Measurements from ENCODE around the gene GTPBP10.

GTPBP10 gene
- long read RNA-seq, full-length matches to known transcripts: 82 of 108 reads
- long read RNA-seq, partial matches to known transcripts: 6 of 108 reads
- long read RNA-seq, other reads (novel, unspliced or antisense): 20 of 108 reads

GRCh38 chr7:90346336-90347125 is at the start of gene GTPBP10:
Gene GTPBP10 (plus strand): TSS chr7:90346716. CDS start chr7:90346742, 26 bp downstream.
- peak; percentile 94 to 95 for DNase-seq (ENCODE audit: low read depth in 1 of 2, low spot score in 1 of 2)
- Histone ChIP-seq H3K27me3 (ENCODE audit: insufficient read depth, poor library complexity, severe bottlenecking) (no peaks in the 10 kb centered on the region), H3K27ac (replicated peaks) (peak within 1 kb of the TSS; percentile 94), H3K4me3 (replicated peaks; ENCODE audit: insufficient read depth, low read length) (peak within 1 kb of the TSS; percentile 55)
- TF ChIP-seq, protein P1, sequence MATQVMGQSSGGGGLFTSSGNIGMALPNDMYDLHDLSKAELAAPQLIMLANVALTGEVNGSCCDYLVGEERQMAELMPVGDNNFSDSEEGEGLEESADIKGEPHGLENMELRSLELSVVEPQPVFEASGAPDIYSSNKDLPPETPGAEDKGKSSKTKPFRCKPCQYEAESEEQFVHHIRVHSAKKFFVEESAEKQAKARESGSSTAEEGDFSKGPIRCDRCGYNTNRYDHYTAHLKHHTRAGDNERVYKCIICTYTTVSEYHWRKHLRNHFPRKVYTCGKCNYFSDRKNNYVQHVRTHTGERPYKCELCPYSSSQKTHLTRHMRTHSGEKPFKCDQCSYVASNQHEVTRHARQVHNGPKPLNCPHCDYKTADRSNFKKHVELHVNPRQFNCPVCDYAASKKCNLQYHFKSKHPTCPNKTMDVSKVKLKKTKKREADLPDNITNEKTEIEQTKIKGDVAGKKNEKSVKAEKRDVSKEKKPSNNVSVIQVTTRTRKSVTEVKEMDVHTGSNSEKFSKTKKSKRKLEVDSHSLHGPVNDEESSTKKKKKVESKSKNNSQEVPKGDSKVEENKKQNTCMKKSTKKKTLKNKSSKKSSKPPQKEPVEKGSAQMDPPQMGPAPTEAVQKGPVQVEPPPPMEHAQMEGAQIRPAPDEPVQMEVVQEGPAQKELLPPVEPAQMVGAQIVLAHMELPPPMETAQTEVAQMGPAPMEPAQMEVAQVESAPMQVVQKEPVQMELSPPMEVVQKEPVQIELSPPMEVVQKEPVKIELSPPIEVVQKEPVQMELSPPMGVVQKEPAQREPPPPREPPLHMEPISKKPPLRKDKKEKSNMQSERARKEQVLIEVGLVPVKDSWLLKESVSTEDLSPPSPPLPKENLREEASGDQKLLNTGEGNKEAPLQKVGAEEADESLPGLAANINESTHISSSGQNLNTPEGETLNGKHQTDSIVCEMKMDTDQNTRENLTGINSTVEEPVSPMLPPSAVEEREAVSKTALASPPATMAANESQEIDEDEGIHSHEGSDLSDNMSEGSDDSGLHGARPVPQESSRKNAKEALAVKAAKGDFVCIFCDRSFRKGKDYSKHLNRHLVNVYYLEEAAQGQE (IDR thresholded peaks at IDR 0.05; ENCODE audit: insufficient replicate concordance, low read depth): peak; percentile 44
- peak; percentile 98 for TF ChIP-seq POLR2AphosphoS5 (IDR thresholded peaks at IDR 0.05; ENCODE audit: low read depth)
- no peak for TF ChIP-seq SPI1 (IDR thresholded peaks at IDR 0.05; ENCODE audit: borderline replicate concordance, low read depth)
- TF ChIP-seq GABPA (IDR thresholded peaks at IDR 0.05; ENCODE audit: low read depth): no peak
- TF ChIP-seq, protein P2, sequence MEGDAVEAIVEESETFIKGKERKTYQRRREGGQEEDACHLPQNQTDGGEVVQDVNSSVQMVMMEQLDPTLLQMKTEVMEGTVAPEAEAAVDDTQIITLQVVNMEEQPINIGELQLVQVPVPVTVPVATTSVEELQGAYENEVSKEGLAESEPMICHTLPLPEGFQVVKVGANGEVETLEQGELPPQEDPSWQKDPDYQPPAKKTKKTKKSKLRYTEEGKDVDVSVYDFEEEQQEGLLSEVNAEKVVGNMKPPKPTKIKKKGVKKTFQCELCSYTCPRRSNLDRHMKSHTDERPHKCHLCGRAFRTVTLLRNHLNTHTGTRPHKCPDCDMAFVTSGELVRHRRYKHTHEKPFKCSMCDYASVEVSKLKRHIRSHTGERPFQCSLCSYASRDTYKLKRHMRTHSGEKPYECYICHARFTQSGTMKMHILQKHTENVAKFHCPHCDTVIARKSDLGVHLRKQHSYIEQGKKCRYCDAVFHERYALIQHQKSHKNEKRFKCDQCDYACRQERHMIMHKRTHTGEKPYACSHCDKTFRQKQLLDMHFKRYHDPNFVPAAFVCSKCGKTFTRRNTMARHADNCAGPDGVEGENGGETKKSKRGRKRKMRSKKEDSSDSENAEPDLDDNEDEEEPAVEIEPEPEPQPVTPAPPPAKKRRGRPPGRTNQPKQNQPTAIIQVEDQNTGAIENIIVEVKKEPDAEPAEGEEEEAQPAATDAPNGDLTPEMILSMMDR (IDR thresholded peaks at IDR 0.05; ENCODE audit: insufficient read depth, low read length): peak; percentile 56

DNA sequence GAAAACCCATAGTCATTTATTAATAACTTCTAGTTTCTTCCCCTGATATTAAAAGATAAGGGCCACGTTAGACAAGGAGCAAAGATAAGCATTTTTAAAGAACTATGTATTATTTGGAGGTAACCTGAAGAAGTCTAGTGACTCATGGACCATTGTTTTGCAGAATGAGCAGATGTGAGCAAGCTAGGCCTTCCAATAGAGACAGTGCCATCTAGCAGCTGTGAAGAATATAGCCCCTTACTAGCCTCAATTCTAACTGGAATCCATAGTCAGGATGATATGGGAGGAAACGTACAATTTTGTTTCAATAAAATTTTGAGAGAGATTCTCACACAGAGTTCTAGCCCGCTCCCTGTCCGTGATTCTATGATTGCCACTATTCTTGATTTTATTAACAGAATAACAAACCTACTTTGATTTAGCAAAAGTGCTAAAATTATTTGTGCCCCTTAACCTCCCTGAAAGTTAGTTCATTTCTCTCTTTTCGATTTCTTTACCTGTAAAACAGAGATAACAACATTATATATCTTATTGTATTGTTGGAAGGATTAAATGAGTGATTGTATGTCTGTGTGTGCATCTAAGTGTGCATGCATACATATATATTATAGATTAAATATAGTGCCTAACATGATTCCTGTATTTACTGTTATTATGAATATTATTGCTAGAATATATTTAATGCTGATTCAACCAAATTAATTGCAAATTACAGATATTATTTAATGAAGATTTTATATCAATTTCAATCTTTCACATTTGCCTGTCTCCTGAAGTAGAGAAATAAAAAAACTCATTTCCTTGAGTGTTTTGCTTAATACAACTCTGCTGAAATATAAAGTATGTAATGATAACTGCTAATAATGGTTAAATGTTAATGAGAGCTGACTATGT is 48.1 kb upstream of the GTPBP10 start:
- Histone ChIP-seq H3K27ac (replicated peaks) (no peak overlapping the region), H3K4me3 (replicated peaks; ENCODE audit: insufficient read depth, low read length) (no peak overlapping the region), H3K27me3 (ENCODE audit: insufficient read depth, poor library complexity, severe bottlenecking) (no peaks in the 10 kb centered on the region)
- no peak for TF ChIP-seq GABPA (IDR thresholded peaks at IDR 0.05; ENCODE audit: low read depth)
- TF ChIP-seq, protein P2 (IDR thresholded peaks at IDR 0.05; ENCODE audit: insufficient read depth, low read length): peak; percentile 77
- peak in 1 of 2 experiments; percentile 11 for DNase-seq (ENCODE audit: low read depth in 1 of 2, low spot score in 1 of 2)

GRCh38 chr7:90303241-90303640 is 43.3 kb upstream of the GTPBP10 start:
- Histone ChIP-seq H3K27ac (replicated peaks) (no peak overlapping the region), H3K4me3 (replicated peaks; ENCODE audit: insufficient read depth, low read length) (no peak overlapping the region), H3K27me3 (ENCODE audit: insufficient read depth, poor library complexity, severe bottlenecking) (no peaks in the 10 kb centered on the region)
- DNase-seq (ENCODE audit: low read depth in 1 of 2, low spot score in 1 of 2): no peak
- TF ChIP-seq, protein P2 (IDR thresholded peaks at IDR 0.05; ENCODE audit: insufficient read depth, low read length): no peak
- TF ChIP-seq SPI1 (IDR thresholded peaks at IDR 0.05; ENCODE audit: borderline replicate concordance, low read depth) (no peak), GABPA (IDR thresholded peaks at IDR 0.05; ENCODE audit: low read depth) (no peak), POLR2AphosphoS5 (IDR thresholded peaks at IDR 0.05; ENCODE audit: low read depth) (no peak)
- TF ChIP-seq, protein P1 (IDR thresholded peaks at IDR 0.05; ENCODE audit: insufficient replicate concordance, low read depth): no peak
